ENCODE results near the gene CAPRIN1.
"Not testable (repeated sequence)": the region's sequence is repeated elsewhere in the genome, so short reads cannot be mapped to it uniquely, and the experiment has no call there.

The CAPRIN1 gene

GRCh38 chr11:34049028-34049427 is 2.5 kb upstream of the CAPRIN1 start:
- POLR2A ChIA-PET = interaction anchor here (0.7 kb wide), 1 partner anchor 35 kb away, joined by 3 read pairs; no protein-coding TSS in a partner anchor

GRCh38 chr11:34050581-34051348 is 766 bp upstream of the CAPRIN1 start:
- TF ChIP-seq CTCF (IDR thresholded peaks at IDR 0.05; ENCODE audit: insufficient read depth, low read length, missing control alignments) = no peak
- H3K4me3 ChIP-seq (ENCODE audit: low read depth, low read length) = peak overlapping the region; percentile 89
- ChIA-PET POLR2A (interaction anchor here (0.7 to 1.7 kb wide), 2 partner anchors 55 to 56 kb away, joined by 4 to 9 read pairs; partner anchors contain the start of gene NAT10), CTCF (interaction anchor here (1.1 to 1.3 kb wide), 3 partner anchors 13 to 54 kb away, joined by 3 to 6 read pairs (median 3); no protein-coding TSS in a partner anchor)
- DNase-seq (ENCODE audit: low read depth, low spot score) = no peak

More at GRCh38 chr11:34049028-34049427, 2.5 kb upstream of the CAPRIN1 start:
- no peak for TF ChIP-seq CTCF (IDR thresholded peaks at IDR 0.05; ENCODE audit: insufficient read depth, low read length, missing control alignments)
- CTCF ChIA-PET = interaction anchor here (1.1 to 2.1 kb wide), 3 partner anchors 51 to 125 kb away, joined by 3 to 8 read pairs (median 4); no protein-coding TSS in a partner anchor
- no peak for DNase-seq (ENCODE audit: low read depth, low spot score)
- H3K4me3 ChIP-seq (ENCODE audit: low read depth, low read length) = no peak overlapping the region

- POLR2A ChIA-PET = interaction anchor here (1.7 kb wide), 1 partner anchor 53 kb away, joined by 9 read pairs; the partner anchor contains the start of gene NAT10
- TF ChIP-seq CTCF (IDR thresholded peaks at IDR 0.05; ENCODE audit: insufficient read depth, low read length, missing control alignments) = no peak
- CTCF ChIA-PET = interaction anchor here (0.7 to 1.3 kb wide), 2 partner anchors 33 to 402 kb away, joined by 3 read pairs; no protein-coding TSS in a partner anchor
- no peak for DNase-seq (ENCODE audit: low read depth, low spot score)
- peak overlapping the region; percentile 89 for H3K4me3 ChIP-seq (ENCODE audit: low read depth, low read length)
Measured at GRCh38 chr11:34052036-34052607, 591 bp downstream of the CAPRIN1 start.

- DNase-seq (ENCODE audit: low read depth, low spot score) = no peak
- TF ChIP-seq CTCF (IDR thresholded peaks at IDR 0.05; ENCODE audit: insufficient read depth, low read length, missing control alignments) = no peak
- CTCF ChIA-PET = no interaction called here
- POLR2A ChIA-PET = interaction anchor here (0.9 kb wide), 1 partner anchor 53 kb away, joined by 5 read pairs; the partner anchor contains the start of gene NAT10
- H3K4me3 ChIP-seq (ENCODE audit: low read depth, low read length) = peak overlapping the region; percentile 89
Measured at GRCh38 chr11:34052608-34053160, 1.2 kb downstream of the CAPRIN1 start.

GRCh38 chr11:34053161-34053686 is 1.7 kb downstream of the CAPRIN1 start:
- CTCF ChIA-PET = no interaction called here

GRCh38 chr11:34054351-34054750 is 2.8 kb downstream of the CAPRIN1 start:
- peak overlapping the region; percentile 89 for H3K4me3 ChIP-seq (ENCODE audit: low read depth, low read length)
- POLR2A ChIA-PET; CTCF ChIA-PET; DNase-seq (ENCODE audit: low read depth, low spot score): not testable (repeated sequence)

More at GRCh38 chr11:34053161-34053686, 1.7 kb downstream of the CAPRIN1 start:
- H3K4me3 ChIP-seq (ENCODE audit: low read depth, low read length) = peak overlapping the region; percentile 89
- no peak for TF ChIP-seq CTCF (IDR thresholded peaks at IDR 0.05; ENCODE audit: insufficient read depth, low read length, missing control alignments)
- DNase-seq (ENCODE audit: low read depth, low spot score) = no peak
- POLR2A ChIA-PET = interaction anchor here (0.9 kb wide), 1 partner anchor 52 kb away, joined by 5 read pairs; the partner anchor contains the start of gene NAT10

Measured in AG04449 (cell line).